Lower leg skin (tissue), 3 donors: ENCODE measurements around the gene SYT1.

Source experiments
- CTCF ChIP-seq, 3 donors: fragments of 450-650 bp; IDR thresholded peaks; one replicate each; pipeline ENCODE4 v1.5.1; 2016; ENCODE audit warnings: antibody characterized with exemption in 3 of 3, mild to moderate bottlenecking in 3 of 3, moderate library complexity in 2 of 3
- POLR2A ChIP-seq, 2 donors: fragments of 450-650 bp; IDR thresholded peaks; one replicate each; pipeline ENCODE4 v1.6.1; 2016 to 2017; ENCODE audit warnings: antibody characterized with exemption in 2 of 2, mild to moderate bottlenecking in 1 of 2, moderate library complexity in 1 of 2

DNA sequence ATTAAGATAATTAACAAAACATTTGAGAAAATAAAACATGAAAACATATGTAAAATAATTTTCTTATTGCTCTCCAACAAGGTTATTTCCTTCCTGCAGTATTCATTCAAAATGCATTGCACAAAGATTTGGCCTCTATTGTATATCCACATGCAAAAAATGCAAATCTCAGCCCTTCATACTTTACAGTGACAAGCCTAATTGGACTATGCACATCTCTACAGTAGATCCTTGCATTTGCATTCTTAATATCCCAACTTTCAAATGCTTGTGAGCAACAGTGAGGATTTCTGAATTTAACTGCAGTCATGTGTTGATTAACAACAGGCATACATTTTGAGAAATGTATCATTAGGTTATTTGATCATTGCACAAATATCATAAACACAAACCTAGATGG, 492.5 kb downstream of the SYT1 start:
- TF ChIP-seq CTCF (IDR thresholded peaks at IDR 0.05) (no peak), POLR2A (IDR thresholded peaks at IDR 0.05) (no peak)
